Midbrain (tissue), 1 donor: ENCODE data around the gene CUEDC1.

ENCODE experiments used
- DNase-seq: peaks from one replicate; lab custom pipeline; 2025; lab: John Stamatoyannopoulos, UW

Gene CUEDC1

GRCh38 chr17:57957120-57957850, 2.1 kb upstream of the CUEDC1 start:
- DNase-seq = no peak

- DNase-seq = no peak
Measured at GRCh38 chr17:57956291-57957119, 1.3 kb upstream of the CUEDC1 start.

- DNase-seq = peak; percentile 61
Measured at GRCh38 chr17:57954397-57955182, 622 bp downstream of the CUEDC1 start.

- no peak for DNase-seq
Measured at GRCh38 chr17:57953705-57954396, 1.4 kb downstream of the CUEDC1 start.

- DNase-seq = no peak
Measured at GRCh38 chr17:57953219-57953618, 2.0 kb downstream of the CUEDC1 start.

GRCh38 chr17:57949649-57950048, 5.6 kb downstream of the CUEDC1 start:
- DNase-seq = no peak

- peak; percentile 59 for DNase-seq
Measured at GRCh38 chr17:57948555-57949420, 6.4 kb downstream of the CUEDC1 start.

GRCh38 chr17:57948169-57948554, 7.0 kb downstream of the CUEDC1 start:
- no peak for DNase-seq

GRCh38 chr17:57947369-57947768, 7.8 kb downstream of the CUEDC1 start:
- no peak for DNase-seq

- DNase-seq = peak; percentile 58
Measured at GRCh38 chr17:57946798-57947358, 8.3 kb downstream of the CUEDC1 start.

- no peak for DNase-seq
Measured at GRCh38 chr17:57945996-57946797, 9.0 kb downstream of the CUEDC1 start.

- no peak for DNase-seq
Measured at GRCh38 chr17:57944908-57945307, 10.3 kb downstream of the CUEDC1 start.

GRCh38 chr17:57943645-57944044, 11.6 kb downstream of the CUEDC1 start:
- no peak for DNase-seq

GRCh38 chr17:57943140-57943539, 12.1 kb downstream of the CUEDC1 start:
- no peak for DNase-seq

- DNase-seq = no peak
Measured at GRCh38 chr17:57941384-57942370, 13.5 kb downstream of the CUEDC1 start.

- no peak for DNase-seq
Measured at GRCh38 chr17:57940653-57941329, 14.4 kb downstream of the CUEDC1 start.

GRCh38 chr17:57940231-57940630, 15.0 kb downstream of the CUEDC1 start:
- peak; percentile 48 for DNase-seq

GRCh38 chr17:57939797-57940196, 15.4 kb downstream of the CUEDC1 start:
- DNase-seq = no peak
